IPS-11a (cell line): ENCODE data around the gene SOD2.
A peak's percentile ranks its signal among the peaks of the same experiment; 100 is the strongest.
"Not testable (repeated sequence)": the region's sequence is repeated elsewhere in the genome, so short reads cannot be mapped to it uniquely, and the experiment has no call there.

Experiments used
- H3K4me3 ChIP-seq: one replicate; pipeline ENCODE4 v1.5.1; 2013; ENCODE audit warnings: low read depth, low read length, control low read depth

SOD2 gene

GRCh38 chr6:159693128-159693893 lies at the start of gene SOD2:
TSS of gene SOD2 (minus strand) at chr6:159693241. CDS start at chr6:159693167, 74 bp downstream.
- peak within 1 kb of the TSS; percentile 72 for H3K4me3 ChIP-seq

GRCh38 chr6:159742165-159742564 lies 49.1 kb upstream of the SOD2 start:
- no peak overlapping the region for H3K4me3 ChIP-seq

GRCh38 chr6:159739341-159739740 lies 46.3 kb upstream of the SOD2 start:
- H3K4me3 ChIP-seq, result no peak overlapping the region

GRCh38 chr6:159736908-159737307 lies 43.9 kb upstream of the SOD2 start:
- H3K4me3 ChIP-seq, result no peak overlapping the region

GRCh38 chr6:159733395-159733794 lies 40.4 kb upstream of the SOD2 start:
- H3K4me3 ChIP-seq, result not testable (repeated sequence)

- H3K4me3 ChIP-seq, result not testable (repeated sequence)
These were observed 39.5 kb upstream of the SOD2 start for GRCh38 chr6:159732550-159732949.

- no peak overlapping the region for H3K4me3 ChIP-seq
These were observed 37.3 kb upstream of the SOD2 start for GRCh38 chr6:159730332-159730676.

GRCh38 chr6:159729598-159730331 lies 36.7 kb upstream of the SOD2 start:
- peak overlapping the region; percentile 17 for H3K4me3 ChIP-seq

GRCh38 chr6:159728531-159728964 lies 35.5 kb upstream of the SOD2 start:
- H3K4me3 ChIP-seq, result peak overlapping the region; percentile 96

GRCh38 chr6:159727717-159728445 lies 34.8 kb upstream of the SOD2 start:
- H3K4me3 ChIP-seq, result peak overlapping the region; percentile 96

GRCh38 chr6:159726918-159727716 lies 34.1 kb upstream of the SOD2 start, which contains the start of gene WTAP:
TSS of gene WTAP (plus strand) at chr6:159727506. CDS start at chr6:159736266, 8,760 bp downstream.
- H3K4me3 ChIP-seq, result peak within 1 kb of the TSS; percentile 96

GRCh38 chr6:159726255-159726917 lies 33.3 kb upstream of the SOD2 start:
- H3K4me3 ChIP-seq, result peak overlapping the region; percentile 96

- not testable (repeated sequence) for H3K4me3 ChIP-seq
These were observed 32.2 kb upstream of the SOD2 start for GRCh38 chr6:159725208-159725607.

- no peak overlapping the region for H3K4me3 ChIP-seq
These were observed 31.7 kb upstream of the SOD2 start for GRCh38 chr6:159724778-159725177.

- H3K4me3 ChIP-seq, result no peak overlapping the region
These were observed 30.2 kb upstream of the SOD2 start for GRCh38 chr6:159723259-159723658.

- no peak overlapping the region for H3K4me3 ChIP-seq
These were observed 29.6 kb upstream of the SOD2 start for GRCh38 chr6:159722655-159723054.

- not testable (repeated sequence) for H3K4me3 ChIP-seq
These were observed 28.9 kb upstream of the SOD2 start for GRCh38 chr6:159721981-159722380.

GRCh38 chr6:159720708-159721107 lies 27.7 kb upstream of the SOD2 start:
- no peak overlapping the region for H3K4me3 ChIP-seq

- H3K4me3 ChIP-seq, result no peak overlapping the region
These were observed 26.2 kb upstream of the SOD2 start for GRCh38 chr6:159719287-159719686.

- H3K4me3 ChIP-seq, result no peak overlapping the region
These were observed 25.6 kb upstream of the SOD2 start for GRCh38 chr6:159718634-159719033.
